H1 (cell line): ENCODE measurements around the gene UROC1. TPM values are rescaled to one million over a fixed set of nuclear protein-coding genes. Genes with fewer than 3 reads are reported as not detected.

Source experiments
- CTCF ChIA-PET: fragments of 300-600 bp; sonication (Branson Sonifier 250); formaldehyde crosslinking; loops from one replicate; lab custom pipeline; 2021; ENCODE audit not compliant: partially characterized antibody; lab: Charles Lee
- POLR2A ChIA-PET: fragments of 300-600 bp; sonication (Branson Sonifier 250); formaldehyde crosslinking; loops from one replicate; lab custom pipeline; 2021; ENCODE audit warnings: inconsistent platforms; ENCODE audit not compliant: partially characterized antibody; lab: Charles Lee
- DNase-seq, 2 experiments: peaks; one replicate each; pipeline versions ENCODE4 v3.0.0 to v3.0.0-alpha.2; 2010 to 2022; ENCODE audit warnings: low spot score in 2 of 2, low read depth in 1 of 2, mixed read lengths in 1 of 2
- FAIRE-seq: peaks from 2 replicates; lab custom pipeline; 2011; peaks lifted over from hg19 to GRCh38; lab: Jason Lieb, UNC
- H2AFZ ChIP-seq: 2 replicates; pipeline ENCODE4 v1.8.1; 2012; ENCODE audit warnings: low read length, inconsistent platforms
- H2AK5ac ChIP-seq: 2 replicates; pipeline ENCODE4 v1.6.1; 2013; ENCODE audit warnings: low read depth, low read length
- H2BK120ac ChIP-seq: replicated peaks from 2 replicates; pipeline ENCODE3; 2013; ENCODE audit warnings: low read depth, low read length, inconsistent platforms
- H2BK12ac ChIP-seq: 2 replicates; pipeline ENCODE4 v1.6.1; 2013; ENCODE audit warnings: low read depth, low read length
- H2BK15ac ChIP-seq: 2 replicates; pipeline ENCODE4 v1.6.1; 2013; ENCODE audit warnings: low read length
- H2BK20ac ChIP-seq: 2 replicates; pipeline ENCODE4 v1.6.1; 2013; ENCODE audit warnings: low read length
- H2BK5ac ChIP-seq: 2 replicates; pipeline ENCODE4 v1.6.1; 2013; ENCODE audit warnings: low read depth, low read length
- H3K14ac ChIP-seq: 2 replicates; pipeline ENCODE4 v1.6.1; 2013; ENCODE audit warnings: inconsistent platforms; ENCODE audit not compliant: insufficient read length
- H3K18ac ChIP-seq: 2 replicates; pipeline ENCODE4 v1.6.1; 2013; ENCODE audit warnings: low read length; ENCODE audit errors: extremely low read depth
- H3K23ac ChIP-seq: 2 replicates; pipeline ENCODE4 v1.6.1; 2013; ENCODE audit warnings: inconsistent platforms; ENCODE audit not compliant: insufficient read length
- H3K23me2 ChIP-seq: 2 replicates; pipeline ENCODE4 v1.6.1; 2013; ENCODE audit warnings: low read depth, low read length
- H3K27ac ChIP-seq: 2 replicates; pipeline ENCODE4 v1.6.1; 2011; ENCODE audit warnings: low read depth, low read length, inconsistent platforms
- H3K27me3 ChIP-seq, 4 experiments: replicated peaks in 1 of 4; 1 replicate in 1 of 4; 2 replicates in 3 of 4; pipeline versions ENCODE4 v1.6.1 to v1.8.1; 2011 to 2013; ENCODE audit warnings: low read length in 3 of 4, mild to moderate bottlenecking in 3 of 4, inconsistent platforms in 2 of 4, mixed read lengths in 2 of 4, moderate library complexity in 1 of 4; ENCODE audit not compliant: control insufficient read depth in 3 of 4, insufficient read depth in 3 of 4; ENCODE audit errors: extremely low read depth in 1 of 4
- H3K36me3 ChIP-seq, 4 experiments: 2 replicates each; pipeline versions ENCODE4 v1.6.1 to v1.8.1; 2011 to 2013; ENCODE audit warnings: mild to moderate bottlenecking in 4 of 4, low read length in 3 of 4, moderate library complexity in 2 of 4, control low read depth in 1 of 4, inconsistent platforms in 1 of 4; ENCODE audit not compliant: insufficient read depth in 4 of 4, control insufficient read depth in 2 of 4
- H3K4ac ChIP-seq: replicated peaks from 2 replicates; pipeline ENCODE3; 2013; ENCODE audit warnings: low read length, low read depth, mixed read lengths, inconsistent platforms; ENCODE audit not compliant: insufficient read length
- H3K4me1 ChIP-seq, 4 experiments: replicated peaks in 1 of 4; 1 replicate in 1 of 4; 2 replicates in 3 of 4; pipeline versions ENCODE4 v1.6.1 to v1.8.1; 2011 to 2013; ENCODE audit warnings: low read length in 3 of 4, inconsistent platforms in 2 of 4, mixed read lengths in 1 of 4; ENCODE audit not compliant: insufficient read depth in 4 of 4, control insufficient read depth in 3 of 4
- H3K4me2 ChIP-seq, 2 experiments: 2 replicates each; pipeline versions ENCODE4 v1.6.1 to v1.8.1; 2011 to 2013; ENCODE audit warnings: low read depth in 2 of 2, low read length in 2 of 2, control low read depth in 1 of 2, inconsistent platforms in 1 of 2, mild to moderate bottlenecking in 1 of 2; ENCODE audit not compliant: insufficient read depth in 1 of 2
- H3K4me3 ChIP-seq, 4 experiments: fragments of 200-600, 300-600 bp in 1 of 4; sonication (generic), shearing (Covaris generic), sonication (Bioruptor Twin) in 1 of 4; 2 replicates each; pipeline versions ENCODE4 v1.5.1 to v1.8.1; 2011 to 2016; ENCODE audit warnings: low read length in 4 of 4, low read depth in 3 of 4, control low read depth in 2 of 4, inconsistent platforms in 2 of 4, mild to moderate bottlenecking in 2 of 4, mixed read lengths in 1 of 4, moderate library complexity in 1 of 4; ENCODE audit not compliant: insufficient read depth in 2 of 4; ENCODE audit errors: extremely low read depth in 1 of 4
- H3K56ac ChIP-seq: replicated peaks from 2 replicates; pipeline ENCODE3; 2013; ENCODE audit warnings: low read depth, mild to moderate bottlenecking, mixed read lengths, low read length, inconsistent platforms; ENCODE audit not compliant: insufficient read length
- H3K79me1 ChIP-seq: 2 replicates; pipeline ENCODE4 v1.6.1; 2013; ENCODE audit warnings: low read depth, low read length, control low read depth
- H3K79me2 ChIP-seq, 2 experiments: 2 replicates each; pipeline versions ENCODE4 v1.6.1 to v1.8.1; 2012 to 2013; ENCODE audit warnings: low read length in 2 of 2, mild to moderate bottlenecking in 2 of 2, inconsistent platforms in 1 of 2; ENCODE audit not compliant: insufficient read depth in 2 of 2, control insufficient read depth in 1 of 2
- H3K9ac ChIP-seq, 4 experiments: replicated peaks in 1 of 4; 1 replicate in 1 of 4; 2 replicates in 3 of 4; pipeline versions ENCODE4 v1.6.1 to v1.8.1; 2011 to 2013; ENCODE audit warnings: low read depth in 3 of 4, low read length in 3 of 4, control low read depth in 2 of 4, mild to moderate bottlenecking in 2 of 4, moderate library complexity in 2 of 4, inconsistent platforms in 1 of 4; ENCODE audit errors: extremely low read depth in 1 of 4
- H3K9me3 ChIP-seq, 2 experiments: 2 replicates each; pipeline versions ENCODE4 v1.6.1 to v1.8.1; 2012 to 2013; ENCODE audit warnings: mild to moderate bottlenecking in 2 of 2, moderate library complexity in 2 of 2, control low read depth in 1 of 2, inconsistent platforms in 1 of 2, low read depth in 1 of 2, low read length in 1 of 2, mixed read lengths in 1 of 2; ENCODE audit not compliant: insufficient read depth in 2 of 2
- H4K20me1 ChIP-seq, 2 experiments: replicated peaks in 1 of 2; 2 replicates each; pipeline versions ENCODE3 to v1.8.1; 2011 to 2013; ENCODE audit warnings: inconsistent platforms in 2 of 2, low read length in 2 of 2, mild to moderate bottlenecking in 1 of 2; ENCODE audit not compliant: insufficient read depth in 2 of 2, control insufficient read depth in 1 of 2
- H4K5ac ChIP-seq: 2 replicates; pipeline ENCODE4 v1.6.1; 2013; ENCODE audit warnings: low read length, low read depth, mixed read lengths, inconsistent platforms; ENCODE audit not compliant: insufficient read length
- H4K8ac ChIP-seq: 2 replicates; pipeline ENCODE4 v1.8.0; 2013; ENCODE audit warnings: mild to moderate bottlenecking, moderate library complexity, low read length, inconsistent platforms; ENCODE audit not compliant: insufficient read depth; ENCODE audit errors: extremely low read depth
- H4K91ac ChIP-seq: replicated peaks from 2 replicates; pipeline ENCODE3; 2013; ENCODE audit warnings: low read length, mixed read lengths, inconsistent platforms; ENCODE audit not compliant: insufficient read length
- ATF2 ChIP-seq: IDR thresholded peaks from 2 replicates; pipeline ENCODE4 v1.6.1; 2012; ENCODE audit warnings: low read length, inconsistent platforms
- EGR1 ChIP-seq: IDR thresholded peaks from 2 replicates; pipeline ENCODE4 v1.6.1; 2011; ENCODE audit warnings: low read depth, low read length, borderline replicate concordance
- KDM5A ChIP-seq: fragments of 200-600 bp; IDR thresholded peaks from 2 replicates; pipeline ENCODE4 v1.7.1; 2012; ENCODE audit warnings: mild to moderate bottlenecking, low read length, inconsistent platforms, mixed read lengths
- PHF8 ChIP-seq: fragments of 200-600 bp; sonication (generic); conservative IDR thresholded peaks from 2 replicates; pipeline ENCODE4 v1.7.1; 2012; ENCODE audit warnings: low read depth, mild to moderate bottlenecking, inconsistent platforms, low read length, moderate library complexity
- RFX5 ChIP-seq: IDR thresholded peaks from 2 replicates; pipeline ENCODE4 v1.6.1; 2011; ENCODE audit warnings: low read depth, low read length, improper control_type of control experiment, borderline replicate concordance
- SIX5 ChIP-seq: IDR thresholded peaks from 2 replicates; pipeline ENCODE4 v1.6.1; 2011; ENCODE audit warnings: mild to moderate bottlenecking, low read depth, low read length
- SP4 ChIP-seq: IDR thresholded peaks from 2 replicates; pipeline ENCODE4 v1.6.1; 2012; ENCODE audit warnings: low read length, inconsistent platforms
- TBP ChIP-seq: IDR thresholded peaks from 2 replicates; pipeline ENCODE4 v1.6.1; 2011; ENCODE audit warnings: low read depth, low read length, improper control_type of control experiment
- WGBS, 2 experiments: shearing (Covaris generic) in 1 of 2; methylation state at CpG; one replicate each; pipeline versions ENCODE4 v1.1.6 to v1.1.7; 2013 to 2015; ENCODE audit warnings: low lambda C conversion rate in 2 of 2, mixed read lengths in 2 of 2, inconsistent platforms in 1 of 2, low coverage in 1 of 2, missing lambda C conversion rate in 1 of 2; ENCODE audit not compliant: insufficient replicate concordance in 2 of 2, insufficient coverage in 1 of 2, insufficient read length in 1 of 2; ENCODE audit errors: extremely low coverage in 1 of 2, missing lambda C conversion rate in 1 of 2; 5-methylcytosine and 5-hydroxymethylcytosine counted together
- polyA plus RNA-seq, 7 experiments: library from polyadenylated mRNA; depleted of rRNA in 3 of 7; stranded (reverse) in 5 of 7; unstranded in 2 of 7; fragments of >200 nt in 5 of 7; fragments of 200-250 nt in 2 of 7; gene quantifications; 1 replicate in 5 of 7; 2 replicates in 1 of 7; 4 replicates in 1 of 7; pipeline versions ENCODE4 v1.2.1 to v1.2.3, GENCODE V29; 2011 to 2013; ENCODE audit warnings: missing spikeins in 2 of 7, mixed read lengths in 2 of 7
- total RNA-seq: library from RNA; stranded (reverse); fragmentation: NEBNext Ultra II Directional; extraction: Animal tissue kit (Norgen Biotek cat#: 25700); gene quantifications from 2 replicates; pipeline ENCODE4 v1.2.1, GENCODE V29; 2021
- TF ChIP-seq, protein P1 (sequence below): IDR thresholded peaks from 2 replicates; pipeline ENCODE4 v1.6.1; 2012; ENCODE audit warnings: inconsistent platforms

Gene UROC1
- total and polyA plus RNA-seq, 2 of the 8 experiments (the other 6 are each of a cell fraction or from before 2014, with no cell fraction given), result 0.03 TPM; not detected in 1

DNA sequence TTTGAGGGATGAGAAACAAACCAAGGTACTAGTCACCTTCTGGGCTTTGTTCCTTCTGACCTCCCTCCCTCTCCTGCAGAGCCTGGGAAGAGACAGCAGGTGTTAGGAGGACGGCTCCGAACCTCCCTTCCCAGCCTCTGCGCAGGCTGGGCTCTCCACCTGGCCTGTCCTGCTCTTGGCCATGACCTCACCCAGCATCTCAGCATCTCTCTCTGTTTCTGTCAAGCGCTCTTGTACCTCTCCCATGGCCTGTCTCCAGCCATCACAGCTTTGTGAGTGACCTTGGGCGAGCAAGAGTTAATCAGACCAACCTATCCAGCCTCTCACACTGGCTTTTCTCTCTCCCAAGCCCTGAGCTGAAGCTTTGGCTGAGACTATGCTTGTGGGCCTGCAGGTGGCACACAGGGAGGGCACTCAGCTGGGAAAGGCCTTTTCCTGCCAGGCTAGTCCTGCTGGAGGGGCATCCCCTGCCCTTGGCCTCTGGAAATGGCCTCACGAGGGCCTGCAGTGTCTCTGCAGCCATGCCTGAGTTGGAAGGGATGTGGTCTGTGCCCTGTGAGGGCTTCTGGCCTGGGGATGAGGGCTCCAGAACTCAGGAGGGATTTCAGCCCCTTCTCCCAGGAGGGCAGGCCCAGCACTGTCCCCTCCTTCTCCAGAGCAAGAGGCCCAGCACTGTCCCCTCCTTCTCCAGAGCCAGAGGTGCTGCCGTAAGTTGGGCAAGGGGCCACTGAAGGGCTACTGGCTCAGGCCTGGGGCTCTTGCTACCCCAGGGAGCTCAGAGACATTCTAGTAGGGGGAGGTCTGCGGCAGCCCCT is 8.5 kb upstream of the UROC1 start:
- no peak overlapping the region for H3K56ac ChIP-seq
- no peak overlapping the region for H2AFZ ChIP-seq
- no peaks in the 10 kb centered on the region for H3K36me3 ChIP-seq
- peaks cover 7% of the 10 kb centered on the region; the same call in 1 of the 2 replicates for H3K23me2 ChIP-seq
- no peak overlapping the region for H2BK20ac ChIP-seq
- H2AK5ac ChIP-seq, result 0 out of 2 replicates have a peak overlapping the region, but pooled peaks have one; percentile 20
- H3K4me3 ChIP-seq, result no peak overlapping the region
- no peak overlapping the region for H3K4ac ChIP-seq
- no peak overlapping the region for H2BK120ac ChIP-seq
- H3K27ac ChIP-seq, result no peak overlapping the region
- H2BK5ac ChIP-seq, result no peak overlapping the region
- H4K8ac ChIP-seq, result peak overlapping the region; percentile 36; the same call in 1 of the 2 replicates
- H3K4me1 ChIP-seq, result peaks cover 0 to 18% (median 12%) of the 10 kb centered on the region in 4 experiments; a peak in 6 of 7 replicates
- no peak overlapping the region for H3K18ac ChIP-seq
- H3K79me1 ChIP-seq, result no peaks in the 10 kb centered on the region
- ChIA-PET CTCF (interaction anchor here (0.7 to 1.8 kb wide), 6 partner anchors 16 to 1019 kb away, joined by 3 to 5 read pairs (median 4); no protein-coding TSS in a partner anchor), POLR2A (no interaction called here)
- no peak overlapping the region for H3K4me2 ChIP-seq
- no peak for FAIRE-seq
- no peak overlapping the region for H2BK12ac ChIP-seq
- no peak overlapping the region for H3K9ac ChIP-seq
- no peak overlapping the region for H2BK15ac ChIP-seq
- H3K14ac ChIP-seq, result no peak overlapping the region
- no peak overlapping the region for H3K23ac ChIP-seq
- H4K5ac ChIP-seq, result no peak overlapping the region
- H4K20me1 ChIP-seq, result peaks cover 0 to 4% of the 10 kb centered on the region in 2 experiments
- H3K9me3 ChIP-seq, result no peaks in the 10 kb centered on the region
- WGBS, 2 experiments, result 93% methylated on average over 8 of the region's 8 CpGs; no CpG with 5 or more reads in 1 of the 2 experiments
- no peak for DNase-seq
- H4K91ac ChIP-seq, result no peak overlapping the region
- H3K79me2 ChIP-seq, result no peaks in the 10 kb centered on the region
- H3K27me3 ChIP-seq, result peaks cover 0 to 16% (median 11%) of the 10 kb centered on the region in 4 experiments; a peak in 5 of 7 replicates
- no peak for TF ChIP-seq SP4
- TF ChIP-seq ATF2, result no peak
- no peak for TF ChIP-seq RFX5
- TF ChIP-seq EGR1, result no peak
- no peak for TF ChIP-seq KDM5A
- TF ChIP-seq TBP, result no peak
- TF ChIP-seq SIX5, result no peak
- TF ChIP-seq PHF8, result no peak
- TF ChIP-seq, protein P1, sequence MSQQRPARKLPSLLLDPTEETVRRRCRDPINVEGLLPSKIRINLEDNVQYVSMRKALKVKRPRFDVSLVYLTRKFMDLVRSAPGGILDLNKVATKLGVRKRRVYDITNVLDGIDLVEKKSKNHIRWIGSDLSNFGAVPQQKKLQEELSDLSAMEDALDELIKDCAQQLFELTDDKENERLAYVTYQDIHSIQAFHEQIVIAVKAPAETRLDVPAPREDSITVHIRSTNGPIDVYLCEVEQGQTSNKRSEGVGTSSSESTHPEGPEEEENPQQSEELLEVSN, result no peak
